ENCODE results near the gene GUCY2D.

Gene GUCY2D

GRCh38 chr17:8066841-8067775, 64.7 kb downstream of the GUCY2D start:
- H3K27me3 ChIP-seq (ENCODE audit: low read depth, low read length): peaks cover 7% of the 10 kb centered on the region
- H3K79me2 ChIP-seq (ENCODE audit: low read length): no peaks in the 10 kb centered on the region
- H3K4me1 ChIP-seq (ENCODE audit: low read length): peaks cover 11% of the 10 kb centered on the region
- no peak overlapping the region for H3K9ac ChIP-seq (ENCODE audit: low read length)
- no peak overlapping the region for H3K4me2 ChIP-seq (ENCODE audit: low read length)
- H3K27ac ChIP-seq (ENCODE audit: low read length): no peak overlapping the region
- H4K20me1 ChIP-seq (ENCODE audit: insufficient read depth, low read length): no peaks in the 10 kb centered on the region
- no peak overlapping the region for H2AFZ ChIP-seq (ENCODE audit: low read depth, low read length)
- H3K9me3 ChIP-seq (ENCODE audit: insufficient read depth, low read length): no peaks in the 10 kb centered on the region
- no peak overlapping the region for H3K4me3 ChIP-seq (ENCODE audit: low read length)
- TF ChIP-seq CTCF (IDR thresholded peaks at IDR 0.05; ENCODE audit: low read depth, low read length): no peak
- TF ChIP-seq EZH2phosphoT487 (IDR thresholded peaks at IDR 0.05; ENCODE audit: low read depth): no peak
- no peaks in the 10 kb centered on the region for H3K36me3 ChIP-seq (replicated peaks; ENCODE audit: low read depth, low read length)

- no peak for TF ChIP-seq EZH2phosphoT487 (IDR thresholded peaks at IDR 0.05; ENCODE audit: low read depth)
- TF ChIP-seq CTCF (IDR thresholded peaks at IDR 0.05; ENCODE audit: low read depth, low read length): no peak
- Histone ChIP-seq H3K4me2 (ENCODE audit: low read length) (no peak overlapping the region), H3K79me2 (ENCODE audit: low read length) (no peaks in the 10 kb centered on the region), H3K36me3 (replicated peaks; ENCODE audit: low read depth, low read length) (no peaks in the 10 kb centered on the region), H3K9ac (ENCODE audit: low read length) (no peak overlapping the region), H3K4me3 (ENCODE audit: low read length) (no peak overlapping the region), H3K27ac (ENCODE audit: low read length) (no peak overlapping the region), H3K9me3 (ENCODE audit: insufficient read depth, low read length) (no peaks in the 10 kb centered on the region), H3K4me1 (ENCODE audit: low read length) (peaks cover 11% of the 10 kb centered on the region), H4K20me1 (ENCODE audit: insufficient read depth, low read length) (no peaks in the 10 kb centered on the region), H2AFZ (ENCODE audit: low read depth, low read length) (no peak overlapping the region), H3K27me3 (ENCODE audit: low read depth, low read length) (0 out of 2 replicates have a peak, but pooled peaks cover 3% of the 10 kb centered on the region)
These were observed 65.4 kb downstream of the GUCY2D start for GRCh38 chr17:8067806-8068205.

GRCh38 chr17:8068736-8069586, 66.5 kb downstream of the GUCY2D start:
- Histone ChIP-seq H3K36me3 (replicated peaks; ENCODE audit: low read depth, low read length) (no peaks in the 10 kb centered on the region), H3K9ac (ENCODE audit: low read length) (no peak overlapping the region), H2AFZ (ENCODE audit: low read depth, low read length) (no peak overlapping the region), H3K4me2 (ENCODE audit: low read length) (0 out of 2 replicates have a peak overlapping the region, but pooled peaks have one; percentile 7), H3K9me3 (ENCODE audit: insufficient read depth, low read length) (no peaks in the 10 kb centered on the region), H3K4me1 (ENCODE audit: low read length) (peaks cover 16% of the 10 kb centered on the region), H3K27ac (ENCODE audit: low read length) (no peak overlapping the region), H3K4me3 (ENCODE audit: low read length) (no peak overlapping the region), H3K79me2 (ENCODE audit: low read length) (no peaks in the 10 kb centered on the region), H4K20me1 (ENCODE audit: insufficient read depth, low read length) (no peaks in the 10 kb centered on the region), H3K27me3 (ENCODE audit: low read depth, low read length) (peaks cover 5% of the 10 kb centered on the region)
- no peak for TF ChIP-seq EZH2phosphoT487 (IDR thresholded peaks at IDR 0.05; ENCODE audit: low read depth)
- no peak for TF ChIP-seq CTCF (IDR thresholded peaks at IDR 0.05; ENCODE audit: low read depth, low read length)

GRCh38 chr17:8069587-8069860, 67.1 kb downstream of the GUCY2D start:
- TF ChIP-seq EZH2phosphoT487 (IDR thresholded peaks at IDR 0.05; ENCODE audit: low read depth): no peak
- no peak for TF ChIP-seq CTCF (IDR thresholded peaks at IDR 0.05; ENCODE audit: low read depth, low read length)

More at GRCh38 chr17:8069587-8069860, 67.1 kb downstream of the GUCY2D start:
- no peaks in the 10 kb centered on the region for H3K9me3 ChIP-seq (ENCODE audit: insufficient read depth, low read length)
- H3K4me3 ChIP-seq (ENCODE audit: low read length): no peak overlapping the region
- H3K9ac ChIP-seq (ENCODE audit: low read length): no peak overlapping the region
- H3K79me2 ChIP-seq (ENCODE audit: low read length): no peaks in the 10 kb centered on the region
- no peaks in the 10 kb centered on the region for H4K20me1 ChIP-seq (ENCODE audit: insufficient read depth, low read length)
- H3K4me1 ChIP-seq (ENCODE audit: low read length): peaks cover 19% of the 10 kb centered on the region
- H3K4me2 ChIP-seq (ENCODE audit: low read length): no peak overlapping the region
- H2AFZ ChIP-seq (ENCODE audit: low read depth, low read length): no peak overlapping the region
- peaks cover 11% of the 10 kb centered on the region for H3K27me3 ChIP-seq (ENCODE audit: low read depth, low read length)
- no peaks in the 10 kb centered on the region for H3K36me3 ChIP-seq (replicated peaks; ENCODE audit: low read depth, low read length)
- H3K27ac ChIP-seq (ENCODE audit: low read length): no peak overlapping the region
